GM21367 (cell line): ENCODE measurements around the gene SDR42E1.
A peak's percentile ranks its signal among the peaks of the same experiment; 100 is the strongest.

Source experiments
- ATAC-seq: cut with Tn5 transposase; IDR thresholded peaks from one replicate; pipeline ENCODE4 v1.9.1; 2021; ENCODE audit not compliant: unreplicated experiment

The SDR42E1 gene

GRCh38 chr16:82011199-82011641, at the start of gene SDR42E1:
TSS of gene SDR42E1 (minus strand) at chr16:82011470. CDS start at chr16:82000858, 10,612 bp downstream.
- ATAC-seq: peak; percentile 98

GRCh38 chr16:82059983-82060421, 48.7 kb upstream of the SDR42E1 start:
- ATAC-seq: no peak

GRCh38 chr16:82059161-82059982, 48.1 kb upstream of the SDR42E1 start:
- ATAC-seq: no peak

- no peak for ATAC-seq
Observed at GRCh38 chr16:82056550-82056896, 45.3 kb upstream of the SDR42E1 start.

- ATAC-seq: no peak
Observed at GRCh38 chr16:82055728-82056549, 44.7 kb upstream of the SDR42E1 start.

- ATAC-seq: no peak
Observed at GRCh38 chr16:82055117-82055516, 43.8 kb upstream of the SDR42E1 start.

GRCh38 chr16:82051656-82052055, 40.4 kb upstream of the SDR42E1 start:
- no peak for ATAC-seq

GRCh38 chr16:82050909-82051357, 39.7 kb upstream of the SDR42E1 start:
- ATAC-seq: no peak

GRCh38 chr16:82050506-82050905, 39.2 kb upstream of the SDR42E1 start:
- ATAC-seq: no peak

GRCh38 chr16:82049484-82049883, 38.2 kb upstream of the SDR42E1 start:
- no peak for ATAC-seq

- no peak for ATAC-seq
Observed at GRCh38 chr16:82047787-82048186, 36.5 kb upstream of the SDR42E1 start.

- ATAC-seq: no peak
Observed at GRCh38 chr16:82047374-82047773, 36.1 kb upstream of the SDR42E1 start.

- ATAC-seq: no peak
Observed at GRCh38 chr16:82046941-82047340, 35.7 kb upstream of the SDR42E1 start.

GRCh38 chr16:82046541-82046940, 35.3 kb upstream of the SDR42E1 start:
- no peak for ATAC-seq

- no peak for ATAC-seq
Observed at GRCh38 chr16:82045465-82045864, 34.2 kb upstream of the SDR42E1 start.

GRCh38 chr16:82044585-82044911, 33.3 kb upstream of the SDR42E1 start:
- no peak for ATAC-seq

GRCh38 chr16:82043680-82044584, 32.7 kb upstream of the SDR42E1 start:
- no peak for ATAC-seq

GRCh38 chr16:82042846-82043245, 31.6 kb upstream of the SDR42E1 start:
- no peak for ATAC-seq

- ATAC-seq: no peak
Observed at GRCh38 chr16:82042144-82042543, 30.9 kb upstream of the SDR42E1 start.

- no peak for ATAC-seq
Observed at GRCh38 chr16:82041542-82041941, 30.3 kb upstream of the SDR42E1 start.

GRCh38 chr16:82040296-82040695, 29.0 kb upstream of the SDR42E1 start:
- ATAC-seq: no peak
